HL-60 (cell line): ENCODE measurements around the gene CNOT11.

Experiments
- CTCF ChIP-seq: IDR thresholded peaks from one replicate; pipeline ENCODE4 v1.5.1; 2011; ENCODE audit warnings: low read length, control low read depth, inconsistent platforms; ENCODE audit not compliant: insufficient read depth
- GABPA ChIP-seq: IDR thresholded peaks from 2 replicates; pipeline ENCODE4 v1.6.1; 2012; ENCODE audit warnings: low read depth
- POLR2AphosphoS5 ChIP-seq: IDR thresholded peaks from 2 replicates; pipeline ENCODE4 v1.6.1; 2012; ENCODE audit warnings: low read depth
- REST ChIP-seq: IDR thresholded peaks from 2 replicates; pipeline ENCODE4 v1.6.1; 2012; ENCODE audit warnings: low read depth; ENCODE audit not compliant: insufficient replicate concordance
- SPI1 ChIP-seq: IDR thresholded peaks from 2 replicates; pipeline ENCODE4 v1.6.1; 2012; ENCODE audit warnings: low read depth, mild to moderate bottlenecking, borderline replicate concordance

GRCh38 chr2:101256316-101256715 is 3.6 kb downstream of the CNOT11 start:
- TF ChIP-seq REST (no peak), CTCF (no peak), POLR2AphosphoS5 (no peak), SPI1 (no peak), GABPA (no peak)
